NCI-H2029 (cell line): ENCODE results near the gene GFRA3.
A peak's percentile ranks its signal among the peaks of the same experiment; 100 is the strongest.

Experiments
- DNase-seq: peaks from one replicate; lab custom pipeline; 2025; lab: John Stamatoyannopoulos, UW

GFRA3 gene

GRCh38 chr5:138246822-138247221 lies 27.6 kb downstream of the GFRA3 start:
- DNase-seq: no peak

GRCh38 chr5:138246334-138246733 lies 28.1 kb downstream of the GFRA3 start:
- DNase-seq: no peak

- DNase-seq: no peak
Observed at GRCh38 chr5:138245717-138246116, 28.7 kb downstream of the GFRA3 start.

DNA sequence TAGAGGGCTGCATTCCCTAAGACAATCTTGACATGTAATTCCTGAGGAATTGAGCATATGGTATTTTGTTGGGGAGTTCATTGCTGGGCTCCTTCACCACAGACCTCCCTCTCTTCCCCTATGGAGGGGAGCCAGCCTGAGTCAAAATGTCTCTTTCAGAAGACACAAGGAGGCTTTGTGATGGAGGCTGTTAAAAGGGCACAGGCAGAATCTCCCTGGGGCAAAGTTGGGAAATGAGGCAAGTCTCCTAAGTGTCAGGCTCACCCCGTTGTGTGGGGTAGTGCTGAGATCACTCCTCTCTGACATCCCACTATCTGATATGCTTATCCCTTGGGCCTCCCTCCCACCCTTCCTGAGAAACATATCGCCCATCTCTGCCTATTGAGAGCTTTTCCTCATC lies 30.6 kb downstream of the GFRA3 start:
- no peak for DNase-seq

GRCh38 chr5:138241688-138242571 lies 32.5 kb downstream of the GFRA3 start:
- DNase-seq: no peak

DNA sequence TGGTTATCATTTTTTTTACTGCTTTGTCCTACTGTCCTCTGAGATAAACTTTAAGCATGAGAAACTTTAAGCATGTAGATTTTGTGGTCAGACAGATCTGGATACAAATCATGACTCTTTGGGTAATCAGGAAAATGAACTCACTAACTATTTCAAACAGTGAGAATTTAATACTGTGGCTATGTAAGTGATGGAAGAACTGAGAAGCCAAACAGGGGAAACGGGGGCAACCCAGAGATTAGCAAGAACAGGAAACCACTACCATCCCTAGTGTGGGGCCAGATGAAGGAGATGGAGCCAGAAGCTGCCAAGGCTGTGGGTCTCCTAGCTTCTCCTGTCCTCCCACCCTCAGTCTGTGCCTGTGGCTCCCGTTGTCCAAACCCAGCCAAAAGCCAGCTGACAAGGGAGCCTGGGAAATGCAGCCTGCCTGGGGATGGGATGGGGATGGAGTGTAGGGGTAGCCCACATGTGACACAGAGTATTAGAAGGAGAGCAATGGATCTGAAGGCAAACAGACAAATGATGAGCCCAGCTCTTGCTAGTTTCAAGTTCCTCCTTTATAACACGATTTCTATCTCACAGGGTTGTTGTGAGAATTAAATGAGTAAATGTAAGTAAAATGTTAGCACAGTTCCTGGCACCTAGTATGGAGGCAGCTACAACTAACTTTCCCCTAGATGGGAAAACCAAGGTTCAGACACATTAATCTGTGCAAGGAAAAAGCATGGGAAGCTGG lies 33.6 kb downstream of the GFRA3 start:
- no peak for DNase-seq

DNA sequence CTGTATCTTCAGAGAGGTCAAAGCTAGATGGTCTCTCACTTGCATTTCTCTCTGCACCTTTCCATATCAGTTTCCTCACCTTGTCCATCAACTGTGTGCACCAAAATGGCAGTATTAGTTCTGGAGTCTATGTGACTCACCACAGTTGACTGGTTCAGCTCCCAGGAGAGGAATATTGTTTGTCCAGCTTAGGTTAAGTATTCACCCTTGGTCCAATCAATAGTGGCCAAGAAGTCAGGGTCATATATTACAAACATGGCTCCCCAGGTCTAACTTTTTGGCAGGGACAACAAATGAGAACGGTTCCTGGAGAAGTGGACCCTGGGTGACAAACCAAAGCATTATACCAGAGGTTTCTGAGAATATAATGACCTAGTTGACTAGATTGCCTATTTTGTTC lies 36.4 kb downstream of the GFRA3 start:
- DNase-seq: no peak

DNA sequence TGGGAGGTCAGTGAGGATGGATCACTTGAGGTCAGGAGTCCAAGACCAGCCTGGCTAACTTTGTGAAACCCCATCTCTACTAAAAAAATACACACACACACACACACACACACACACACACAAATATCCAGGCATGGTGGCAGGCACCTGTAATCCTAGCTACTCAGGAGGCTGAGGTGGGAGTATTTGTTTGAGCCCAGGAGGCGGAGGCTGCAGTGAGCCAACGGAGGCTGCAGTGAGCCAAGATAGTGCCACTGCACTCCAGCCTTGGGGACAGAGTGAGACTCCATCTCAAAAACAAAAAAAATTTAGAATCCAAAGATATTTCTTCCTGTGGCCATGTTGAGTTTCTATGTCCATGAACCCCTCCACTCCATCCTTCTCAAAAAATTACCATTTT lies 39.8 kb downstream of the GFRA3 start:
- no peak for DNase-seq

DNA sequence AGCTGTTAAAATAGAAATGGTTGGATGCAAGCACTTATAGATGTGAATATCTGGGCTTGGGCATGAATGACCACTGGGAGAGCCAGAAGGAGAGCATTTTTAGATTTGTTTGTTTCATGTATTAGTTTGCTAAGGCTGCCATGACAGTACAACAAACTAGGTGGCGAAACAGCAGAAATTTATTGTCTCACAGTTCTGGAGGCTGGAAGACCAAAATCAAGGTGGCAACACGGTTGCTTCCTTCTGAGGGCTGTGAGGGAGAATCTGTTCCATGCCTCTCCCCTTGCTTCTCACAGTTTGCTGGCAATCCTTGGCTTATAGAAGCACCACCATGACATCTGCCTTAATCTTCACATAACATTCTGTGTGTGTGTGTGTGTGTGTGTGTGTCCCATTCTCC lies 41.1 kb downstream of the GFRA3 start:
- no peak for DNase-seq

- peak; percentile 34 for DNase-seq
Observed at GRCh38 chr5:138230981-138231589, 43.3 kb downstream of the GFRA3 start.

GRCh38 chr5:138230261-138230660 lies 44.2 kb downstream of the GFRA3 start:
- no peak for DNase-seq

DNA sequence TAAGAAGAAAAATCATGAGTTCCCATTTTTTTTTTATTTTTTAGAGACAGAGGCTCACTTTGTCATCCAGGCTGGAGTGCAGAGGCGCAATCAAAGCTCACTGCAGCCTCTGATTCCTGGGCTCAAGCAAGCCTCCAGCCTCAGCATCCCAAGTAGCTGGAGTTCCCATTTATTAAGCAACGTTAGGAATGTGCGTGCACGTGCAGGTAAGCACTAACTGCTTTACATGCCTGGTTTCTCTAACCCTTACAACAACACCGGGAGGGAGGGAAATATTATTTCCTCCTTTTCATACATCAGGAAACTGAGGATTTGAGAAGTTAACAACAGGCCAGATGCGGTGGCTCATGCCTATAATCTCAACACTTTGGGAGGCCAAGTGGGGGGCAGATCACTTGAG lies 45.0 kb downstream of the GFRA3 start:
- no peak for DNase-seq

- no peak for DNase-seq
Observed at GRCh38 chr5:138226910-138227309, 47.5 kb downstream of the GFRA3 start.

- no peak for DNase-seq
Observed at GRCh38 chr5:138224712-138225111, 49.7 kb downstream of the GFRA3 start.

DNA sequence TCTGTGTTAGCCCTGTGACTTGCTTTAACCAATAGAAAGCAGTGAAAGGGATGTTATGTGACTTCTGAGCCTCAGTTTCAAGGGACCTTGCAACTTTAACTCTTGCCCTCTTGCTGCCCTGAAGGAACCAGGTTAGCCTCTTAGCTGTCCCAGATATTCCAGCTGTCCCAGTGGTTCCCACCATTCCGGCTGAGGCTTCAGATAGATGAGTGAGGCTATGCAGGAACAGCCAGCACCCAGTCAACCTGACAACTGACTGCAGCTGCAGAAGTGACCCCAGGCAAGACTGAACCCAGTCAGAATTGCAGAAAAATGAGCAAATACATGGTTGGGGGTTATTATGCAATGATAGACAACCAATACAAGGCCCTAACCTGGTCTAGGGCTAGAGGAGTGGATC lies 50.9 kb downstream of the GFRA3 start:
- no peak for DNase-seq

GRCh38 chr5:138216799-138217198 lies 57.6 kb downstream of the GFRA3 start:
- DNase-seq: no peak

- peak; percentile 99 for DNase-seq
Observed at GRCh38 chr5:138213161-138214029, 61.0 kb downstream of the GFRA3 start, which contains the start of gene CDC23. Gene CDC23, minus strand, starts transcription at chr5:138213323. Its CDS starts 11 bp downstream, at chr5:138213312.

- no peak for DNase-seq
Observed at GRCh38 chr5:138212828-138213160, 61.6 kb downstream of the GFRA3 start.

GRCh38 chr5:138210985-138211384 lies 63.4 kb downstream of the GFRA3 start:
- no peak for DNase-seq
